Stimulated activated naive B cell treated with anti-CD40 and anti-IgM and Interleukin-4, amounts not matched to agents 10 μg/mL and 1 μg/mL and 100 μg/mL, for 72 hours (primary cell): ENCODE results near the gene FCN3.
A peak's percentile ranks its signal among the peaks of the same experiment; 100 is the strongest.

Source experiments
- ATAC-seq, 2 donors: fragments of 150-1000 bp; cut with Tn5 transposase; replicated peaks; 2 replicates each; pipeline ENCODE4 v1.10.0; 2021; ENCODE audit warnings: moderate library complexity in 1 of 2
- DNase-seq: peaks from one replicate; pipeline ENCODE4 v3.0.0; 2021
- H3K27ac Mint-ChIP-seq: one replicate; pipeline ENCODE4 v1.8.0; 2022; ENCODE audit warnings: mild to moderate bottlenecking, mixed read lengths
- H3K27me3 Mint-ChIP-seq, 2 donors: one replicate each; pipeline ENCODE4 v1.8.0; 2022; ENCODE audit warnings: mixed read lengths in 2 of 2
- H3K36me3 Mint-ChIP-seq, 2 donors: one replicate each; pipeline ENCODE4 v1.8.0; 2022; ENCODE audit warnings: mixed read lengths in 2 of 2, mild to moderate bottlenecking in 1 of 2
- H3K4me1 Mint-ChIP-seq, 2 donors: one replicate each; pipeline ENCODE4 v1.8.0; 2022; ENCODE audit warnings: mixed read lengths in 2 of 2, mild to moderate bottlenecking in 1 of 2
- H3K4me3 Mint-ChIP-seq, 2 donors: one replicate each; pipeline ENCODE4 v1.8.0; 2022; ENCODE audit warnings: mild to moderate bottlenecking in 2 of 2, mixed read lengths in 2 of 2, moderate library complexity in 1 of 2
- H3K9me3 Mint-ChIP-seq, 2 donors: one replicate each; pipeline ENCODE4 v1.8.0; 2022; ENCODE audit warnings: mixed read lengths in 2 of 2, mild to moderate bottlenecking in 1 of 2

Gene FCN3

DNA sequence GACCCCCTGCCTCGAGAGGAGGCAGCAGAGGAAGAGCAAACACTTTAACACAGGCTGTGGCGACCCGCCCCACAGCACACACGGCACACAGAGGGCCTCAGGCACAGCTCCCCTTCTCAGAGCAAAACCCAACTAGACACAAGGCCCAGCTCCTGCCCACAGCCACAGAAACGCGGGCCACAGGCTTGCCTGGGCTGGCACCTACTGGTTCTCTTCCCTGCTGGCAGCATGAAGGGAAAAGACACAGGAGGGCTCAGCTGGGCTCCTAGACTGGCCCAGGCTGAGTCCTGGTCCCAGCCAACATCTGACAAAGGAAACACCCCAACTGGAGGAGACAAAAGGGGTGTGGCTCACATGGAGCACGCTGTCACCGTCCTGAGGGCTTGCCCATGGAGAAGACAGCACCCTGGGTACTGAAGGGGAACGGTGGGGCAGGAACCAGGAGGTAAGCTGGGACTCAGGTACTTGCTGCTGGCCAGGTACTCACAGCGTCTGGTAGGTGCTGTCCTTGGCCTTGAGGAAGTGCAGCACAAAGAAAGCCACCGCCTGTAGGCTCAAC, 5.0 kb upstream of the FCN3 start:
- Mint-ChIP-seq H3K9me3 (no peaks in the 10 kb centered on the region), H3K4me3 (no peak overlapping the region), H3K27ac (no peak overlapping the region), H3K36me3 (no peaks in the 10 kb centered on the region), H3K27me3 (peaks cover 0 to 8% of the 10 kb centered on the region in 2 donors), H3K4me1 (peaks cover 14 to 18% of the 10 kb centered on the region in 2 donors)
- no peak for ATAC-seq
- no peak for DNase-seq

DNA sequence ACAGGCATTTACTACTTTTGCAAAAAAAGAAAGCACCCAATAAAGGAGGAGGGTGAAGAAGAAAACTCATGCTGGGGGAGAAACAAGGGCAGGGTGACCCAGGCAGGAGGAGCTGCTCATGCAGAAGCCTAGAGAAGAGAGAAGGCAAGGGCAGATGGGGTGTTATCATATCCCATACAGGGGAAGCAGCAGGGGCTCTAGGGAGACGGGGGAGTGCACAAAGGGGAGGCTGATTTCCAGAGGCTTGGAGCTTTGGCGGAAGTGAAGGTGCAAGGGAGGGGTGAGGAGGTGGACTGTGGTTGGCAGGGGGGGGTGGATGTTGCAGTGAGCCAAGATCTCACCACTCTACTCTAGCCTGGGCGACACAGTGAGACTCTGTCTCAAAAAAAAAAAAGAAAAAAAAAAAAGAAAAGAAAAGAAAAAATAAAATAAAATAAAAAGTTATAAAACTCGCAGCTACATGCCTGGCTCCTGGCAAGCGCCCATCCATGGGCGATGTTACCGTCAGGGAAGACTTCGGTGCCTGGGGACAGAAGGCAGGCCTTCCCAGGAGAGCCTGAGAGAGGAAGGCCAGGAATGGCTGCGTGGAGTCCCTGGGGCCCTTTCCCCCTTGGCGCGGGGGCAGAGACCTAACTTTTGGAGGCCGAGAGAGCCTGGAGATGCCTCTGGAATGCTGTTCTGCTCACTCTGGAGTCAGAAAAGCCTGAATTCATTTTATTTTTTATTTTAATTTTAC, 3.3 kb upstream of the FCN3 start:
- ATAC-seq = no peak
- DNase-seq = no peak
- Mint-ChIP-seq H3K27ac (no peak overlapping the region), H3K36me3 (no peaks in the 10 kb centered on the region), H3K4me3 (no peak overlapping the region), H3K9me3 (no peaks in the 10 kb centered on the region), H3K27me3 (no peaks in the 10 kb centered on the region), H3K4me1 (peaks cover 12 to 16% of the 10 kb centered on the region in 2 donors)

DNA sequence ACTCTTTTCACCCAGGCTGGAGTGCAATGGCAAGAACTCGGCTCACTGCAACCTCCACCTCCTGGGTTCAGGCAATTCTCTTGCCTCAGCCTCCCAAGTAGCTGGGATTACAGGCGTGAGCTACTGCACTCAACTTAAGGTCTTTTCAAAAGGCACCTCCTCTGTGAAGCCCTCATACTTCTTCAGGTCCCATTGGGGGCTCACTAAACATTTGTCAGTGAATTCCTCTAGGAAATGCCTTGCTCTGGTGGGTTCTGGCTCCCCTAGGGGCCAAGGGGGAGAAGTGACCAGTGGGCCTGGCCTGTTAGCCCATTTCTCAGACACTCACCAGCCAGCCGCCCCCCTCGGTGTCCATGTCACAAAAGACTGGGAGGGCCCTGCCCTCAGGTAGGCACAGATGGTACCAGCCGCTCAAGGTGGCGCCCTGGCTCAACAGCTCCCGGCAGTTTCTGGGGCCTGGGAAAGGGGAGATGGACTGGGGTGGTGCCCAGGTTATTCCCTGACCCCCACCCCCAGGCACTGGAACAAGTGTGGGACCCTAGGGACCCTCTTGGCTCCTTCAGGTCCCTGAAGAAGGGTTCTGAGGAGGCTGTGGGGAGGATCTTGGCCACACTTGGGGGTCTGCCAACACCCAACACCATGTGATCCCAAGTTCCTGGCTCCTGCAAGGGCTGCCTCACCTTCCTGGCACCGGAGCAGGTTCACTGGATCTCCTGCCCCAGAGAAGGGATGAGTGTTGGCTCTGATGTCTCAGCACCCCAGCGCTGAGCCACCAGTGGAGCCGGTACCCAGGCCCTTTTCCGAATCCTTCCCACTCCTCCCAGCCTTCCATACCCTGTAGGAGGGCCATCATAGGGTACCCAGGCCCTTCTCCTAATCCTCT, 1.6 kb downstream of the FCN3 start:
- peak overlapping the region; percentile 72 for H3K27ac Mint-ChIP-seq
- ATAC-seq = no peak
- no peak for DNase-seq

DNA sequence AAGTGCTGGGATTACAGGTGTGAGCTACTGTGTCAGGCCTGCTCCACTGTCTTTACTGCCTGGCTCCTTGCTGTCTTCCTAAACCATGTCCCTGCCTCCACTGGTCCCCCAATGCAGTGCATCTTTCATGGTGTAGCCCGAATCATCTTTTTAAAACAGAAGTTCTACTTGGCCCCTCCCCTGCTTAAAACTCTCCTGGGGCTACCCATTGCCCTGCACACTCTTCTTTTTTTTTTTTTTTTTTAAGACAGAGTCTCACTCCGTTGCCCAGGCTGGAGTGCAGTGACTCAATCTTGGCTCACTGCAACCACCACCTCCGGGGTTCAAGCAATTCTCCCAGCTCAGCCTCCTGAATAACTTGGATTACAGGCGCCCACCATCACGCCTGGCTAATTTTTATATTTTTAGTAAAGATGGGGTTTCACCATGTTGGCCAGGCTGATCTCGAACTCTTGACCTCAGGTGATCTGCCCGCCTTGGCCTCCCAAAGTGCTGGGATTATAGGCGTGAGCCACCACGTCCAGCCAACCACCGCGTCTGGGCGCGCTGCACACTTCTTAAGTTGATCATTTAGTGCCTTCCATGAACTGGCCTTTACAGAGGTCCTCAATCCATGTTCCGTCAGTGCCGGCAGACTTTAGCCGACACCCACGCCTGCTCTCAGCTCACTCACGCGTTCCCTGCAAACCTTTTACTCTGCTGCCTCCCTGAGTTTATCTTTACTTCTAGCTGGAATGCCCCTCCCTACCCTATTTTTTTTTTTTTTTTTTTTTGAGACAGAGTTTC, 2.4 kb downstream of the FCN3 start:
- Mint-ChIP-seq H3K36me3 (no peaks in the 10 kb centered on the region), H3K4me3 (no peak overlapping the region), H3K27ac (no peak overlapping the region), H3K27me3 (no peaks in the 10 kb centered on the region), H3K9me3 (no peaks in the 10 kb centered on the region), H3K4me1 (peaks cover 27 to 45% of the 10 kb centered on the region in 2 donors)
- no peak for ATAC-seq
- no peak for DNase-seq

More for the DNA sequence above, 1.6 kb downstream of the FCN3 start:
- H3K4me1 Mint-ChIP-seq = peaks cover 23 to 41% of the 10 kb centered on the region in 2 donors
- H3K4me3 Mint-ChIP-seq = no peak overlapping the region
- H3K36me3 Mint-ChIP-seq = no peaks in the 10 kb centered on the region
- H3K9me3 Mint-ChIP-seq = no peaks in the 10 kb centered on the region
- H3K27me3 Mint-ChIP-seq = no peaks in the 10 kb centered on the region

DNA sequence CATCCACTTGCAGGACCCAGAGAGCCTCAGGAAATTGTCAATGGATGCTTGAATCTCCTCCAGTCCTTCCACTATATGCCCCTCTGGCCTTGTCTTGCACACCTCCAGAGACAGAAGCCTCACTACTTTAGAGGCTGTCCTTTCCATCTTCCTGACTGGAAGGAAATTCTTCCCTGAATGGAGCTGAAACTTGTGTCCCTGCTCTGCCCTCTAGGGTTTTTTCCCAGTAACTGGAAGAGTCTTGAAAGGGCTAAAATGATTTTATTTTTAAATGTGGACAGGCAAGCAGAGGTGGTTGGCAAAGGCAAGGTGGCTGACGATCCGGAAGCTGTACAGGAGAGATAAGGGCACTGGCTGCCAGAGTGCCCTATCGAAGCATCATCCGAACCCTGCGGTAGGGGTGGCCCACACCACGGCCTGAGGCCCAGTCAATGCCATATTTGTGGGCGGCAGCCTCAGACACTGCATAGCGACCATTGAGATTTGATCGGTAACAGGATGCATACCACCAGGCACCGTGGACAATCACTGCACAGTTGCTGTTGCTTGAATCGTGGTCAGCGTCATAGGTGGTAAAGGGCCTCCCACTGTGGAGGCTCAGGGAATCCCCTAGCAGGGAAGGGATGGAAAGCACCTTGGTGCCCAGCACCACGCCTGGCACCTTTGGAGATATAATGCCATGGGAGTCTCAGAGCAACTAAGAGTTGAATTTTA, 5.6 kb downstream of the FCN3 start:
- ATAC-seq (peak; percentile 23 to 34), DNase-seq (no peak)
- Mint-ChIP-seq H3K27ac (peak overlapping the region; percentile 89), H3K36me3 (no peaks in the 10 kb centered on the region), H3K27me3 (no peaks in the 10 kb centered on the region), H3K9me3 (no peaks in the 10 kb centered on the region), H3K4me1 (peaks cover 45 to 70% of the 10 kb centered on the region in 2 donors), H3K4me3 (peak overlapping the region in 1 of 2 donors; percentile 17)

DNA sequence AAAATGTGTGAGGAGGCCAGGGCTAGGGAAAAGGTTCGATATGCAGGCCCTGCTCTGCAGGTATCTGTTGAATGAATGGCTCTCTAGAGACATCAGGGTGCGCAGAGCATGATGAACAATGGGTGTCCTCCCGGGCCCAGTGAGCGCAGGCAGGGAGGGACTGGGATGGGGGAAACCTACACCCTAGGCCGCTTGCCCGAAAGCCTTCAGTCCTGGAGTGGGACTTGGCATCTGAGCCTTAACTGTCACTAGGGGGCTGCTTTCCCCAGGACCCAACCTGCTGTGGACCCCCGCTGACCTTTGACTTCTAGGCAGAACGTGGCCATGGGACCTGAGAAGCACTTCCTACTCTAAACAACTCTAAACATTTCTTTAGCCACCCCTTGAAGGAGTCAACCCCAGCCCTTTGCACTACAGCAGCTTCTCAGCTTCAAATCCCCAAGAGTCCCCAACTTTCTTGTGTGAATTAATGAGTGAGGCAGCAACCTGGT, 7.4 kb downstream of the FCN3 start:
- ATAC-seq = no peak
- Mint-ChIP-seq H3K4me3 (peak overlapping the region; percentile 71 to 81), H3K4me1 (peaks cover 45 to 68% of the 10 kb centered on the region in 2 donors), H3K36me3 (no peaks in the 10 kb centered on the region), H3K27ac (no peak overlapping the region), H3K27me3 (no peaks in the 10 kb centered on the region), H3K9me3 (no peaks in the 10 kb centered on the region)
- DNase-seq = no peak

DNA sequence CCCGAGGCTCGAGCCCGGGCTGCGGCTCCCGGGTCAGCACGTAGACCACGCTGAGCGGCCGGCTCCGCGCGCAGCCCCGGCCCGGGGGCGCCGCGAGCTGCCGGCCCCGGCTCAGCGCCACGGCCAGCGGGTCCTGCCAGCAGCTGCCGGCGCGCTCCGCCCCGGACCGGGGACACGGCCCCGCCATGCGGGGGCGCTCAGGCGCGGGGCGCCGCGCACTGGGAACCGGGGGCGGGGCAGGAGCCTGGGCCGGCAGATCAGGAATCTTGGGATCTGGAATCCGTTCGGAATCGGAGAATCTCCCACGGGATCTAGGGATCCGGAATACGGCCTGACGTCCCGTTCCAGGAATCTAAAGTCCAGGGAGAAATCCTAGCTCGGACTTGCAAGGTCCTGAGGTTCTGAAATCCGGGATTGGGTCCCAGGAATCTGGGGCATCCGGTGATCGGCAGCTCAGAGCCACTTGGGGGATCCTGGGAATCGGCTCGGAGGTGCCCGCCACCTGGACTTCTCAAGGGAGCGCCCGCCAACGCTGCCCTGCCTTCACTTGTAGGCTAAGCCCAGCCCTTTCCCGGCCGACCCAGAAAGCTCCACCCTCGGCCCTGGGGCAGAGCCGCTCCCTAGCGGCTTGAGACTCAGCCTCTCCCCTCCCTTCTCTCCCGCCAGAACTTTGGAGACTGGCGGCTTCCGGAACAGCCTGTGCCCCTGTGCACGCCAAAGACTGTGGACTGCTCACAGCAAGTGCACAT, 8.0 kb downstream of the FCN3 start, which contains the start of gene MAP3K6:
TSS of gene MAP3K6 (minus strand) at position 551 of the 749 bp plus-strand sequence. CDS start at position 187, 364 bp downstream.
- H3K9me3 Mint-ChIP-seq = no peaks in the 10 kb centered on the region
- H3K27me3 Mint-ChIP-seq = no peaks in the 10 kb centered on the region
- no peaks in the 10 kb centered on the region for H3K36me3 Mint-ChIP-seq
- DNase-seq (no peak), ATAC-seq (peak; percentile 22 to 32)
- H3K4me1 Mint-ChIP-seq = peaks cover 42 to 62% of the 10 kb centered on the region in 2 donors
- H3K4me3 Mint-ChIP-seq = peak within 1 kb of the TSS; percentile 84
- H3K27ac Mint-ChIP-seq = peak within 1 kb of the TSS; percentile 53

DNA sequence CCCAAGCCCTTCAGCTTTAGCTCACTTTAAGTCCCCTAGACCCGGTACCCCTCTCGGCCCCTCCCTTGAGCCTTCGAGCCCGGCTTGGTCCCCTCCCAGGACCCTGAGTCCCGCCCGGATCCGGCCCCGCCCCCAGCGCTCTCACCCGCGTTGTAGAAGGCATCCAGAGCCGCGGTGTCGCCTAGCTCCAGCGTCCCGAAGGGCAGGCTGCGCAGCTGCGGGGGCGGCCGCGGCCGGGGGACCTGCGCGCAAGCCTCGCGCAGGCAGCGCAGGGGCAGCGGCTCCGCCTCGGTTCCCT, 8.6 kb downstream of the FCN3 start:
- Mint-ChIP-seq H3K4me1 (peaks cover 43 to 59% of the 10 kb centered on the region in 2 donors), H3K36me3 (no peaks in the 10 kb centered on the region), H3K27ac (peak overlapping the region; percentile 53), H3K27me3 (no peaks in the 10 kb centered on the region), H3K9me3 (no peaks in the 10 kb centered on the region), H3K4me3 (peak overlapping the region; percentile 84)
- ATAC-seq (peak; percentile 70 to 71), DNase-seq (peak; percentile 74)

DNA sequence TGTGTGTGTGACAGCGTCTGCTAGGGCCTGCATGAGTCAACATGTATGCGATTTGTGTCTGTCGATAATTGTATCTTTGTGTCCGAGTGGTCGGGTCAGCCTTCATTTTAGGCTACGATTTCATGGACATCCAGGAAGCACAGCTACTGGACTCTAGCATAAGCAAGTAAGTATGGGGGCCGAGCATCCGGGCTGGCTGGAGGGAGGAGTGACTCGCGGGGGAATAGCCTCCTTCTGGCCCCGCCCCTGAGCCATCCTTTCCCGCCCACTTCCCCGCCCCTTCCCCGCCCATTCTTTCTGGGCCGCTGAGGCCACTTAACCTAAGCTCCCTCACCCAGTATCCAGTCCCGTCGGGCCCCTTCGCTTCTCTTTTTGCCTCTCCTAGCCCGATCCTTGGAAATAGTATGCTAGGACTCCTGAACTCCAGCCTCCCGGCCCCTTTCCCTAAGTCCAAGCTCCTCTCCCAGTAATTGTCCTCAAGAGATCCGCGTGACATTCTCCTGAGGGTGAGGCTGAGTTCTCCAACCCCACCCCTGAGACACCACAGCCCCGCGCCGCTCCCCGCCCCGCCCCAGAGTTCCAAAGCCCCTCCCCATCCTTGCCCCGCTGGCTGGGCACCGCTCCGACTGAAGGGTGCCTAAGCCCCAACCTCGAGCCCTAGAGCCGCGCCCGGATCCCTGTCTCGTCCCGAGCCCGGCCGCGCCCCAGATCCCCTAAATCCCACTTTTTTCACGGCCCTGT, 9.1 kb downstream of the FCN3 start:
- H3K36me3 Mint-ChIP-seq = no peaks in the 10 kb centered on the region
- DNase-seq (peak; percentile 63), ATAC-seq (peak; percentile 56 to 68)
- H3K4me3 Mint-ChIP-seq = peak overlapping the region; percentile 84
- H3K4me1 Mint-ChIP-seq = peaks cover 47 to 59% of the 10 kb centered on the region in 2 donors
- H3K27ac Mint-ChIP-seq = peak overlapping the region; percentile 53
- H3K27me3 Mint-ChIP-seq = no peaks in the 10 kb centered on the region
- no peaks in the 10 kb centered on the region for H3K9me3 Mint-ChIP-seq

DNA sequence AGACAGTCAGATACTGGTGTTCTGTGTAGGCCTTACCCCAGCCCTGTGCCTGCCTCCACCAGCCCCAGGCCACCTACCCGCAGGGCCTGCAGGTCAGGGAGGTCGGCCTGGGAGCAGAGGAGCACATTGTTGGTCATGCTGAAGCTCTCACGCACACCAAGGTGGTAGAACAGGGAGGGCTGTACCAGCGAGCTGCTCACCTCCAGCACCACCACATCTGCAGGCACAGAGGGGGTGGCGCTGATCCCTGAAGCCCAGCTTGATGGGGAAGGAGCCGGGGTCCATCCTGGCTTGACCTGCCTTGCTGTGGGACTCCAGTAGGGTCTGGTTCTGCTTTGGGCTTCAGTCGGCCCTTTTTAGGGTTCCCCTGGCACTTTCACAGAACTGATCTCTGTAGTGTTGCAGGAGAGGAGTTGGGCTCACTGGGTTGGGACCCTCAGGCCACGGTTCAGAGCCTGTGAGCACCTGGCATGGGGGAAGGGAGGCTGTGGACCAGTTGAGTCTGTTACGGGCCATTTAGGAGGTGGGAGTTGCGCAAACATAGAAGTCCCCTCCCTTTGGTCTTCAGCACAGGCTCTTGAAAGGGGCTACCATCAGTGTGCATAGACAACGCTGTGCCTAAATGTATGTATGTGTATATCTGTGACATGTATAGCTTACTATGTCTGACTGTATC, 9.8 kb downstream of the FCN3 start:
- Mint-ChIP-seq H3K4me3 (peak overlapping the region; percentile 84), H3K9me3 (no peaks in the 10 kb centered on the region), H3K27me3 (no peaks in the 10 kb centered on the region), H3K4me1 (peaks cover 50 to 57% of the 10 kb centered on the region in 2 donors), H3K36me3 (no peaks in the 10 kb centered on the region), H3K27ac (no peak overlapping the region)
- no peak for DNase-seq
- no peak for ATAC-seq

DNA sequence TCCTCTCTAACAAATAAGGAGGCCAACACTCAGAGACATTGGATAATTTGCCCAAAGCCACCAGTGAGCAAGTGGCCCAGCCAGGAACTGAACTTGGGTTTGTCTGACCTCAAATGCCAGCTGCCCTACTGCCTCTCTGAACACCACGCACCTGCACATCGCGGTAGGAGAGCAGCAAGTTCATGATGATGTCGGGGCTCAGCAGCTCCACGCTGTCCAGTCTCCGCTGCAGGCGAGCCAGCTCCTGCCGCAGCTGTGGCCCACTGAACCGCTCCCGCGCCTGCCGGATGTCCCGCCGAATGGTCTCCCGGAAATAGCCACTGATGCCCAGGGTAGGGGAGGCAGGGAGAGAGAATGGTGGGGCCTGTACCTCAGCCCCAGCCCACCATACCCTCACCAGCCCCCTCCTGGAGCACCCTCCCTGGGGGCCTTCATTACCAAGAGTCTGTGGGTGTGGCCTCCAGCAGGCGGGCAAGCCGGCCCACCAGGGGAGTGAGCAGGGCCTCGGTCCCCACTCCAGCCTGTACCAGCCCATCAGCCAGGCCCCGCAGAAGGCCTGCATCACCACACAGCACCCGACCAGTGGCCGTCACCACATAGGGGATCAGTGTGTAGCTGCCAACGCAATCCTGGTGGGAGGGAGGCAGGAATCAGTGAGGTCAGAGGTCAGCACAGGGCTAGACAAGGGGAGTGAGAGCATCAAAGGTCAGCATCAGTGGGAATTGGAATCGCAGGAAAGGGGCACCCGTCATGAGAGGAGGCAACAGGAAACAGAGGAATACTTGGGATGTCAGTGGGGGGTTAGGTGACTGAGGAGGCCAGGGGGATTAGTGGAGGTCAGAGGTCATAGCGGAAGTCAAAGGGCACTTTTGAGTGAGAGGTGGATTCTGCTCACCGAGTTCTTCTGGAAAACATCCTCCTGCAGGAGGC, 10.6 kb downstream of the FCN3 start:
- no peaks in the 10 kb centered on the region for H3K36me3 Mint-ChIP-seq
- no peak for DNase-seq
- no peaks in the 10 kb centered on the region for H3K27me3 Mint-ChIP-seq
- no peak overlapping the region for H3K27ac Mint-ChIP-seq
- peaks cover 50 to 57% of the 10 kb centered on the region in 2 donors for H3K4me1 Mint-ChIP-seq
- no peak for ATAC-seq
- no peaks in the 10 kb centered on the region for H3K9me3 Mint-ChIP-seq
- H3K4me3 Mint-ChIP-seq = peak overlapping the region in 1 of 2 donors; percentile 34
